Heart left ventricle (tissue), 16 donors: ENCODE measurements around the gene UCHL1. TPM values are rescaled to one million over a fixed set of nuclear protein-coding genes. Genes with fewer than 3 reads are reported as not detected.

Source experiments
- ATAC-seq, 4 donors: fragments of 200-7000 bp; cut with Tn5 transposase; one replicate each; pipeline ENCODE4 v1.9.1; 2020 to 2022; ENCODE audit warnings: moderate library complexity in 4 of 4, mild to moderate bottlenecking in 3 of 4, moderate number of reproducible peaks in 1 of 4
- DNase-seq, 5 donors: peaks; one replicate each; pipeline ENCODE4 v3.0.0-alpha.2; 2020
- H3K27ac ChIP-seq, 12 donors: fragments of 200-600 bp; sonication (generic) in 4 of 12; one replicate each; pipeline versions ENCODE4 v1.5.0 to v1.8.0; 2016 to 2022; ENCODE audit warnings: mild to moderate bottlenecking in 2 of 12
- H3K27me3 ChIP-seq, 9 donors: fragments of 200-600 bp; sonication (generic) in 2 of 9; one replicate each; pipeline versions ENCODE4 v1.5.1 to v1.8.0; 2016 to 2022; ENCODE audit warnings: mild to moderate bottlenecking in 3 of 9
- H3K36me3 ChIP-seq, 9 donors: fragments of 200-600 bp; sonication (generic) in 2 of 9; one replicate each; pipeline versions ENCODE4 v1.5.0 to v1.8.0; 2018 to 2022; ENCODE audit warnings: mild to moderate bottlenecking in 2 of 9
- H3K4me1 ChIP-seq, 12 donors: fragments of 200-600 bp; sonication (generic) in 4 of 12; one replicate each; pipeline versions ENCODE4 v1.5.0 to v1.8.0; 2016 to 2022; ENCODE audit warnings: mild to moderate bottlenecking in 3 of 12
- H3K4me3 ChIP-seq, 12 donors: fragments of 200-600 bp; sonication (generic) in 4 of 12; one replicate each; pipeline versions ENCODE4 v1.5.0 to v1.8.0; 2017 to 2022; ENCODE audit warnings: mild to moderate bottlenecking in 9 of 12, moderate library complexity in 4 of 12
- H3K9me3 ChIP-seq, 12 donors: fragments of 200-600 bp; sonication (generic) in 4 of 12; one replicate each; pipeline versions ENCODE4 v1.5.0 to v1.8.0; 2016 to 2022; ENCODE audit warnings: mild to moderate bottlenecking in 1 of 12
- POLR2A ChIP-seq, 2 donors: fragments of 450-650 bp; IDR thresholded peaks; one replicate each; pipeline ENCODE4 v1.6.1; 2017; ENCODE audit warnings: antibody characterized with exemption in 2 of 2, mild to moderate bottlenecking in 2 of 2, moderate library complexity in 2 of 2
- WGBS, 4 donors: extraction: QIAGEN DNeasy Blood & Tissue Kit in 2 of 4; methylation state at CpG; one replicate each; pipeline versions ENCODE4 v1.1.5 to v1.1.7; 2013 to 2018; 5-methylcytosine and 5-hydroxymethylcytosine counted together
- intact Hi-C, 10 donors: fragments of 100-400 bp; cut with DNase I; formaldehyde crosslinking; loops; one replicate each; pipeline versions ENCODE4 v1.11.1 to v1.14.2; 2022
- polyA plus RNA-seq, 2 donors: library from polyadenylated mRNA; stranded (reverse); fragments of 200-250 nt; gene quantifications; one replicate each; pipeline ENCODE4 v1.2.3, GENCODE V29; 2013
- total RNA-seq, 9 donors: library from RNA; depleted of rRNA in 2 of 9; stranded (reverse); fragments of >200 nt in 2 of 9; fragmentation: NEBNext Ultra II Directional in 3 of 9; extraction: Animal tissue kit (Norgen Biotek cat#: 25700) in 3 of 9; gene quantifications; one replicate each; pipeline versions ENCODE4 v1.1.0 to v1.2.4, GENCODE V29; 2016 to 2023
- TF ChIP-seq, protein P1 (sequence below), 12 donors: fragments of 200-600 bp; sonication (generic) in 4 of 12; IDR thresholded peaks; one replicate each; pipeline versions ENCODE4 v1.5.0 to v1.8.0; 2018 to 2022; ENCODE audit warnings: antibody characterized with exemption in 12 of 12, mild to moderate bottlenecking in 5 of 12
- donor health status: ischemic (EF 13 %, LVEDD 7.1; RV severe dilation, severe dysfunction).
- donor health status: healthy with polysubstance abuse.
- donor health status: DM: no; HTN: yes; CAD: no.
- donor health status: DM: no; HTN: no; CAD: no.
- donor health status: ischemic (EF 25% LVEDD 6.9; RV normal size, moderate dysfunction).
- donor health status: ischemic (EF 25% LVEDD 5.7; RV mildly dilated, moderate dysfunction).
- donor health status: healthy.
- donor health status: DM: yes; HTN: yes; CAD: no.
- donor health status: ischemic (EF 35%, LVEDD 5.7; RV mildly dilated, moderate dysfunction).
- donor health status: nonischemic (EF 11% LVEDD 7.7; RV severe dilation, severe dysfunction).
- donor health status: DM: yes; HTN: yes; CAD: no.
- donor health status: PGD.
- donor health status: ischemic (EF 29% LVEDD 5.4; RV normal size, mild dysfunction).
- donor health status: nonischemic (EF 23%, LVEDD 6.1; RV moderate dilation, normal function).

Gene UCHL1
- total and polyA plus RNA-seq, 11 donors: 2.8 to 81.8 (median 17.7) TPM

DNA sequence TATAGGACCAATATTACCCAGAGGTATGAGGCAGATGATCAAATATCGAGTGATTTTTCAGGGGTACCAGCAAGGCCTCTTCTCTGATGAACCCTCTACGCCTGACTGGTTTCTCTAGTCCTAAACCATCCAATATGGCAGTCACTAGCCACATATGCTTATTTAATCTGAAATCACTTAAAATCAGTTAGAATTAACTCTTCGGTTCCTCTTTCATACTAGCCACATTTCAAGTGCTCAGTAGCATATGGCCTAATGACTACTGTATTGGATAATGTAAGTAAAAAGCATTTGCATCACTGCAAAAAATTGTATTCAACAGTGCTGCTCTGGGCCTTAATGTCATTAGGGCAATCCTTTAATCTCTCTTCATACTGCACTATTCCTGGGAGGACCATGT lies 38.0 kb upstream of the UCHL1 start:
- Histone ChIP-seq H3K27me3 (peaks cover 0 to 4% (median 0%) of the 10 kb centered on the region in 9 donors), H3K27ac (no peak overlapping the region), H3K4me3 (no peak overlapping the region), H3K4me1 (peaks cover 0 to 31% (median 16%) of the 10 kb centered on the region in 12 donors), H3K36me3 (no peaks in the 10 kb centered on the region), H3K9me3 (no peaks in the 10 kb centered on the region)
- no peak for TF ChIP-seq POLR2A (IDR thresholded peaks at IDR 0.05)
- TF ChIP-seq, protein P1, sequence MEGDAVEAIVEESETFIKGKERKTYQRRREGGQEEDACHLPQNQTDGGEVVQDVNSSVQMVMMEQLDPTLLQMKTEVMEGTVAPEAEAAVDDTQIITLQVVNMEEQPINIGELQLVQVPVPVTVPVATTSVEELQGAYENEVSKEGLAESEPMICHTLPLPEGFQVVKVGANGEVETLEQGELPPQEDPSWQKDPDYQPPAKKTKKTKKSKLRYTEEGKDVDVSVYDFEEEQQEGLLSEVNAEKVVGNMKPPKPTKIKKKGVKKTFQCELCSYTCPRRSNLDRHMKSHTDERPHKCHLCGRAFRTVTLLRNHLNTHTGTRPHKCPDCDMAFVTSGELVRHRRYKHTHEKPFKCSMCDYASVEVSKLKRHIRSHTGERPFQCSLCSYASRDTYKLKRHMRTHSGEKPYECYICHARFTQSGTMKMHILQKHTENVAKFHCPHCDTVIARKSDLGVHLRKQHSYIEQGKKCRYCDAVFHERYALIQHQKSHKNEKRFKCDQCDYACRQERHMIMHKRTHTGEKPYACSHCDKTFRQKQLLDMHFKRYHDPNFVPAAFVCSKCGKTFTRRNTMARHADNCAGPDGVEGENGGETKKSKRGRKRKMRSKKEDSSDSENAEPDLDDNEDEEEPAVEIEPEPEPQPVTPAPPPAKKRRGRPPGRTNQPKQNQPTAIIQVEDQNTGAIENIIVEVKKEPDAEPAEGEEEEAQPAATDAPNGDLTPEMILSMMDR (IDR thresholded peaks at IDR 0.05): no peak
- DNase-seq (no peak), ATAC-seq (no peak)
- intact Hi-C loops: loop anchor here in 1 of 10 donors (10.0 kb wide), 1 partner anchor 484 kb away; no protein-coding TSS in a partner anchor
- WGBS, 4 donors: 97% methylated on average over 3 of the region's 3 CpGs

DNA sequence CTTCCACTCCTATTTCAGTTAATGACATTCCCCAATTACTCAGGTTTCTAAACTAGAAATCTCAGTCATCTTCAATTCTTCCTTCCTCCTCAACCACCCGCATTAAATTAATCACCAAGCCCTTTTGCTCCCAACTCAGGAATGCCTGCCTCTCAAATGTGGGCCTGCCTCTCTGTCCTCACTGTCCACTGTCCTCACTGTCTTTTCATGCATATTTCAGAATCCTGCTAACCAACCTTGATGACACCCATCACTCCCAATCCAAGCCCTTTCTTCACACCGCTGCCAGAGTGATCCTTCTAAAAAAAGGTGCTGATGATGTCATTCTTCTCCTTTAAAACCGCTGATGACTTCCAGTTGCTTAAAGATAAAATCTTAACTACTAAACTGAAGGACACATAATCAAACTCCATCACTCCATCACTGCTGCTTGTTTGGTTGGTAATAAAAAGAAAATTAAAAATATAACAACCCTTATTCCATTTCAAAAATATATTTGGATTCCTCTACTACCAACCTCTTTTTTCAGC lies 37.2 kb upstream of the UCHL1 start:
- Histone ChIP-seq H3K27ac (no peak overlapping the region), H3K4me1 (peaks cover 0 to 31% (median 15%) of the 10 kb centered on the region in 12 donors), H3K36me3 (no peaks in the 10 kb centered on the region), H3K27me3 (no peaks in the 10 kb centered on the region), H3K4me3 (no peak overlapping the region), H3K9me3 (no peaks in the 10 kb centered on the region)
- WGBS, 4 donors: 42 to 58% (median 52%) methylated on average over 3 of the region's 3 CpGs
- intact Hi-C loops: loop anchor here in 1 of 10 donors (10.0 kb wide), 1 partner anchor 485 kb away; no protein-coding TSS in a partner anchor
- ATAC-seq: no peak
- TF ChIP-seq, protein P1 (IDR thresholded peaks at IDR 0.05): no peak
- TF ChIP-seq POLR2A (IDR thresholded peaks at IDR 0.05): no peak
- no peak for DNase-seq

DNA sequence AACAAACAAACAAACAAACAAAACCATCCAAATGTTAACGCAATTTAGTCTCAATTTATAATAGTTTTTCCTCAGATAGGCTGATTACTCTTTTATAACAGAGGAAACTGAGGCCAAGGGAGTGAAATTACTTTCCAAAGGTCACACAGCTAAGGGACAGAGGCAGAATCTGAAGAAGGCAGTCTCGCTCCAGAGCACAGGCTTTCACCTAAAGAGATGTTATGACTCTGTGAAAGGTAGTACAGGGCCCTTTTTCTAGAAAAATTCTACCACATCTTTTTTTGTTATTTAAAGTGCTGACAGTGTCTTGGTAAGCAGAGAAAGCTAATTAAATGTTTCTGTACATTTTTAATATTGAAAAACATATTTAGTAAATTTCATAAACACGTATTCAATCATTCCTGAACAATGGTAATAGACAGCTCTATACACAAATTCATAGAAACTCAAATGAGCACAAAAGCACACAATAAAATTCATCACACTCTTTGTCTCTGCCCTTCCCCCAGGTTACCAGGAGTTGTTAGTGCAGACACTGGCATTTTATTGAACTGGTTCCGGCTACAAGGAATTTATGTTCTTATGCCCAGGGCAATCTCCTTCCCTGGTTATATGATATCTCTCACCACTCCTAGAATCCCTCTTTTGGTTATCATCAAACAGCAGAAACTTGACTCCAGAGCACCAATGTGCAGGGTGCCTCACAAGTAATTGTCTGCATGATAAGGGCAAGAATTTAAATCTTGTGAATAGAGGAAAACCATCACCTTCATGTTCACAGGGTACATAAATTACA lies 34.7 kb upstream of the UCHL1 start:
- Histone ChIP-seq H3K27ac (no peak overlapping the region), H3K36me3 (no peaks in the 10 kb centered on the region), H3K27me3 (no peaks in the 10 kb centered on the region), H3K9me3 (no peaks in the 10 kb centered on the region), H3K4me1 (peaks cover 0 to 9% (median 4%) of the 10 kb centered on the region in 12 donors), H3K4me3 (no peak overlapping the region)
- intact Hi-C loops: loop anchor here in 1 of 10 donors (10.0 kb wide), 1 partner anchor 487 kb away; no protein-coding TSS in a partner anchor
- TF ChIP-seq, protein P1 (IDR thresholded peaks at IDR 0.05): no peak
- no peak for TF ChIP-seq POLR2A (IDR thresholded peaks at IDR 0.05)
- no peak for DNase-seq
- 78 to 92% (median 88%) methylated on average over 4 of the region's 4 CpGs for WGBS, 4 donors
- no peak for ATAC-seq

DNA sequence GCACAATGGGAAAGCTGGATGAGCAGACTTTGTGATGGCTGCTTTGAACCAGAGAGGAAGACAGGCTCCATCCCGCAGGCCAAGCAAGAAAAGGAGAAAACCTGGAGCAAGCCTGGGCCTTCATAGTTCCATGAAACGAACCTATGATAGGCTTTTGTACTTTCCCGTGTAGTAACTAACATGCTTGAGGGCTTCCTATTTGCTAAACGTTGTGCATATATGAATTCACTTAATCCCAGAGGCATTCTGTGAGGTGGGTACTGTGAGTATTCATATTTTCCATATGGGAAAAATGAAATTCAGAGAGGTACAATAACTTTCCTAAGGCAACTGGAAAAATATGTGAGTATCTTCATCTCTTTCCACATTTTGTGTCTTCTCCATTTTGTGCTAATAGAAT lies 28.8 kb upstream of the UCHL1 start:
- TF ChIP-seq, protein P1 (IDR thresholded peaks at IDR 0.05): no peak
- no peak for TF ChIP-seq POLR2A (IDR thresholded peaks at IDR 0.05)
- intact Hi-C loops: loop anchor here in 1 of 10 donors (10.0 kb wide), 1 partner anchor 493 kb away; no protein-coding TSS in a partner anchor

More for the DNA sequence above, 28.8 kb upstream of the UCHL1 start:
- H3K27ac ChIP-seq: no peak overlapping the region
- H3K4me3 ChIP-seq: no peak overlapping the region
- no peaks in the 10 kb centered on the region for H3K27me3 ChIP-seq
- no peaks in the 10 kb centered on the region for H3K9me3 ChIP-seq
- no peaks in the 10 kb centered on the region for H3K36me3 ChIP-seq
- WGBS, 4 donors: 79 to 85% (median 80%) methylated on average over 4 of the region's 4 CpGs
- DNase-seq (no peak), ATAC-seq (no peak)
- no peaks in the 10 kb centered on the region for H3K4me1 ChIP-seq
